Osteocyte (in vitro differentiated cells): ENCODE results near the gene PAFAH2. TPM values are rescaled to one million over a fixed set of nuclear protein-coding genes. Genes with fewer than 3 reads are reported as not detected.

Source experiments
- DNase-seq: peaks from one replicate; pipeline ENCODE4 v3.0.0; 2021; ENCODE audit warnings: mixed read lengths; ENCODE audit not compliant: unreplicated experiment; ENCODE audit errors: extremely low spot score
- H3K27ac Mint-ChIP-seq: one replicate; pipeline ENCODE4 v1.8.0; 2021; ENCODE audit warnings: mild to moderate bottlenecking, mixed read lengths; ENCODE audit not compliant: unreplicated experiment
- H3K27me3 Mint-ChIP-seq: one replicate; pipeline ENCODE4 v1.8.0; 2021; ENCODE audit warnings: mixed read lengths; ENCODE audit not compliant: unreplicated experiment
- H3K36me3 Mint-ChIP-seq: one replicate; pipeline ENCODE4 v1.8.0; 2021; ENCODE audit warnings: mixed read lengths; ENCODE audit not compliant: unreplicated experiment
- H3K4me1 Mint-ChIP-seq: one replicate; pipeline ENCODE4 v1.8.0; 2021; ENCODE audit warnings: mixed read lengths; ENCODE audit not compliant: unreplicated experiment
- H3K4me3 Mint-ChIP-seq: one replicate; pipeline ENCODE4 v1.8.0; 2021; ENCODE audit warnings: mild to moderate bottlenecking, moderate library complexity, mixed read lengths; ENCODE audit not compliant: unreplicated experiment
- H3K9me3 Mint-ChIP-seq: one replicate; pipeline ENCODE4 v1.8.0; 2021; ENCODE audit warnings: mixed read lengths; ENCODE audit not compliant: unreplicated experiment
- CTCF ChIP-seq: fragments of 200-600 bp; sonication (generic); IDR thresholded peaks from 2 replicates; pipeline ENCODE4 v1.5.0; 2021; ENCODE audit warnings: antibody characterized with exemption, mild to moderate bottlenecking, moderate library complexity
- total RNA-seq: library from RNA; stranded (reverse); gene quantifications from 2 replicates; pipeline ENCODE4 v1.2.1, GENCODE V29; 2021

PAFAH2 gene
- total RNA-seq, 1 donor from 2014 or later = 10.4 TPM

- H3K4me1 Mint-ChIP-seq = peaks cover 11% of the 10 kb centered on the region
- no peak for TF ChIP-seq CTCF
- H3K27ac Mint-ChIP-seq = peak overlapping the region; percentile 80
- peak; percentile 96 for DNase-seq
- no peaks in the 10 kb centered on the region for H3K9me3 Mint-ChIP-seq
- peak overlapping the region; percentile 96 for H3K4me3 Mint-ChIP-seq
- H3K27me3 Mint-ChIP-seq = peaks cover 6% of the 10 kb centered on the region
- no peaks in the 10 kb centered on the region for H3K36me3 Mint-ChIP-seq
Measured at GRCh38 chr1:26035203-26035958, 37.5 kb upstream of the PAFAH2 start.

GRCh38 chr1:26034504-26035202 is 36.8 kb upstream of the PAFAH2 start:
- H3K4me1 Mint-ChIP-seq = peaks cover 11% of the 10 kb centered on the region
- peak overlapping the region; percentile 96 for H3K4me3 Mint-ChIP-seq
- peaks cover 6% of the 10 kb centered on the region for H3K27me3 Mint-ChIP-seq
- H3K27ac Mint-ChIP-seq = no peak overlapping the region
- no peak for DNase-seq
- H3K36me3 Mint-ChIP-seq = no peaks in the 10 kb centered on the region
- no peaks in the 10 kb centered on the region for H3K9me3 Mint-ChIP-seq
- TF ChIP-seq CTCF = no peak

GRCh38 chr1:26032656-26033357 is 34.9 kb upstream of the PAFAH2 start:
- DNase-seq = no peak
- TF ChIP-seq CTCF = no peak
- peaks cover 6% of the 10 kb centered on the region for H3K27me3 Mint-ChIP-seq
- no peak overlapping the region for H3K27ac Mint-ChIP-seq
- H3K4me3 Mint-ChIP-seq = no peak overlapping the region
- peaks cover 13% of the 10 kb centered on the region for H3K4me1 Mint-ChIP-seq
- no peaks in the 10 kb centered on the region for H3K36me3 Mint-ChIP-seq
- no peaks in the 10 kb centered on the region for H3K9me3 Mint-ChIP-seq

- Mint-ChIP-seq H3K27ac (no peak overlapping the region), H3K9me3 (no peaks in the 10 kb centered on the region), H3K4me3 (no peak overlapping the region), H3K4me1 (peaks cover 12% of the 10 kb centered on the region), H3K36me3 (no peaks in the 10 kb centered on the region), H3K27me3 (peaks cover 8% of the 10 kb centered on the region)
- DNase-seq = no peak
- no peak for TF ChIP-seq CTCF
Measured at GRCh38 chr1:26031611-26032220, 33.9 kb upstream of the PAFAH2 start.
